ENCODE measurements around the gene CTNNA1.

DNA sequence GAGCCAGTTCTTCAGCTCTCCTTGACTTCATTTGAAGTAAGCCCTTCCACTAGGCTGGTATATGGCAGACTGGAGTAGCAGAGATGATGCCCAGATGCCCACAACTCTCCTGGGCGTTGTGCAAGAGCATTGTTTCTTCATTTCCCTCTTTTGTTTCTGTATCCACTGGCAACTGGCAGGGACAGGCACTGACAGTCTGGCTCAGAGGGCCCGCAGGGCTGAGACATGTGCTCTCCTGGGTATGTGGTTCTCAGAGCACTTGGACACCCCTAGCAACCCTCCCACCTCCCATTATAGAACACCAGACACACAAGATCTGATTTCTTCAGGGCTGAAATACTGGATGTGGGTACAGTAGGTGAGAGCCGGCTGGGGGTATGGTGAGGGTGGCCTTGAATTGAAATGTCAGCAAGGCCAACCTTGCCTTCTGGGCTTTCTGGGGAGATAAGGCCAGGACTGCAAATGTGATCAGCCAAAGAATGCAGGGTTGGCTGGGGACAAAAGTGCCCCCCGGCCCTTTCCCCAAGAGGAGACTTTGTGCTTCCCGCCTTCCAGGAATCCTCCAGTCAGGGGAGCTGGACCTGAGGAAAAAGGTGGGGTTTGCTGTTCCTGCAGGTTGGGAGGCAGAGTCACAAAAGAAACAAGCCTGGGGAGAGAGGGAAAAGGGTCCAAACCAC is 28.6 kb upstream of the CTNNA1 start:
- TF ChIP-seq POLR2A (IDR thresholded peaks at IDR 0.05; ENCODE audit: low read depth, low read length) (no peak), TAF1 (IDR thresholded peaks at IDR 0.05; ENCODE audit: borderline replicate concordance, low read depth, low read length) (no peak)

Measured in GM12892 (cell line).